OCI-LY1 (cell line): ENCODE results near the gene BTG3.

Experiments
- H2AFZ ChIP-seq: fragments of 200-600 bp; sonication (generic), shearing (Covaris generic); 2 replicates; pipeline ENCODE4 v1.6.0; 2014; ENCODE audit warnings: antibody characterized with exemption, mild to moderate bottlenecking, low read length
- H3F3A ChIP-seq: fragments of 200-600 bp; sonication (generic), shearing (Covaris generic); 2 replicates; pipeline ENCODE4 v1.6.0; 2014; ENCODE audit warnings: mild to moderate bottlenecking, antibody characterized with exemption, low read length, moderate library complexity; ENCODE audit not compliant: insufficient read depth
- H3K27ac ChIP-seq: fragments of 200-600 bp; sonication (generic); 2 replicates; pipeline ENCODE4 v1.5.1; 2014; ENCODE audit warnings: low read length, mixed run types, mild to moderate bottlenecking, low read depth; ENCODE audit not compliant: poor library complexity, severe bottlenecking
- H3K27me3 ChIP-seq: fragments of 200-600 bp; sonication (generic); 2 replicates; pipeline ENCODE4 v1.6.0; 2014; ENCODE audit warnings: antibody characterized with exemption, mild to moderate bottlenecking, low read length, moderate library complexity; ENCODE audit not compliant: insufficient read depth
- H3K36me3 ChIP-seq: fragments of 200-600 bp; sonication (generic); 2 replicates; pipeline ENCODE4 v1.6.1; 2014; ENCODE audit warnings: mild to moderate bottlenecking, antibody characterized with exemption, low read length, moderate library complexity, mixed read lengths; ENCODE audit not compliant: insufficient read depth
- H3K4me1 ChIP-seq: fragments of 200-600 bp; sonication (generic); 2 replicates; pipeline ENCODE4 v1.5.1; 2014; ENCODE audit warnings: mild to moderate bottlenecking, low read length, moderate library complexity; ENCODE audit not compliant: insufficient read depth, severe bottlenecking
- H3K4me2 ChIP-seq: fragments of 200-600 bp; sonication (generic), shearing (Covaris generic); 2 replicates; pipeline ENCODE4 v1.6.1; 2014; ENCODE audit warnings: low read length
- H3K4me3 ChIP-seq: fragments of 200-600 bp; sonication (generic); 2 replicates; pipeline ENCODE4 v1.5.1; 2014; ENCODE audit warnings: low read length, low read depth, mild to moderate bottlenecking, mixed read lengths; ENCODE audit not compliant: poor library complexity, severe bottlenecking
- H3K79me2 ChIP-seq: fragments of 200-600 bp; shearing (Covaris generic); 2 replicates; pipeline ENCODE4 v1.6.1; 2016; ENCODE audit warnings: mixed run types, low read length, mixed read lengths; ENCODE audit not compliant: insufficient read depth
- H3K9ac ChIP-seq: fragments of 200-600 bp; sonication (generic), shearing (Covaris generic); 2 replicates; pipeline ENCODE4 v1.6.1; 2014; ENCODE audit warnings: mild to moderate bottlenecking, low read length, mixed read lengths
- H3K9me2 ChIP-seq: fragments of 200-600 bp; sonication (generic), shearing (Covaris generic); 2 replicates; pipeline ENCODE4 v1.6.1; 2014; ENCODE audit warnings: low read depth, mild to moderate bottlenecking, low read length, mixed read lengths
- H3K9me3 ChIP-seq: fragments of 200-600 bp; shearing (Covaris generic); 2 replicates; pipeline ENCODE4 v1.6.1; 2014; ENCODE audit warnings: low read length, mixed read lengths
- H4K20me1 ChIP-seq: fragments of 200-600 bp; sonication (generic), shearing (Covaris generic); 2 replicates; pipeline ENCODE4 v1.6.0; 2016; ENCODE audit warnings: mild to moderate bottlenecking, low read length; ENCODE audit not compliant: insufficient read depth
- CTCF ChIP-seq: fragments of 200-600 bp; sonication (generic), shearing (Covaris generic); IDR thresholded peaks from 2 replicates; pipeline ENCODE4 v1.5.1; 2017; ENCODE audit warnings: mild to moderate bottlenecking, antibody characterized with exemption, low read length, moderate library complexity, mixed read lengths
- EZH2 ChIP-seq: fragments of 200-600 bp; sonication (generic), shearing (Covaris generic); IDR thresholded peaks from 2 replicates; pipeline ENCODE4 v1.8.0; 2017; ENCODE audit warnings: borderline replicate concordance, mixed run types, mild to moderate bottlenecking, antibody characterized with exemption, low read length, moderate library complexity, mixed read lengths

Gene BTG3

GRCh38 chr21:17658931-17659330 lies 46.2 kb upstream of the BTG3 start:
- TF ChIP-seq CTCF (no peak), EZH2 (no peak)
- H2AFZ ChIP-seq, result no peak overlapping the region

GRCh38 chr21:17651526-17651925 lies 38.8 kb upstream of the BTG3 start:
- no peaks in the 10 kb centered on the region for H3K79me2 ChIP-seq
- no peaks in the 10 kb centered on the region for H3K27me3 ChIP-seq
- no peak overlapping the region for H3K4me3 ChIP-seq
- TF ChIP-seq EZH2 (no peak), CTCF (no peak)
- no peak overlapping the region for H3K4me2 ChIP-seq
- no peaks in the 10 kb centered on the region for H3K9me2 ChIP-seq
- no peaks in the 10 kb centered on the region for H3F3A ChIP-seq
- no peaks in the 10 kb centered on the region for H3K4me1 ChIP-seq
- H4K20me1 ChIP-seq, result no peaks in the 10 kb centered on the region
- no peak overlapping the region for H3K9ac ChIP-seq
- H3K9me3 ChIP-seq, result no peaks in the 10 kb centered on the region
- H3K36me3 ChIP-seq, result no peaks in the 10 kb centered on the region
- no peak overlapping the region for H2AFZ ChIP-seq
- H3K27ac ChIP-seq, result no peak overlapping the region

More at GRCh38 chr21:17658931-17659330, 46.2 kb upstream of the BTG3 start:
- no peak overlapping the region for H3K27ac ChIP-seq
- H3K4me1 ChIP-seq, result no peaks in the 10 kb centered on the region
- H3K9me2 ChIP-seq, result no peaks in the 10 kb centered on the region
- H3F3A ChIP-seq, result no peaks in the 10 kb centered on the region
- no peaks in the 10 kb centered on the region for H3K79me2 ChIP-seq
- no peaks in the 10 kb centered on the region for H3K36me3 ChIP-seq
- H3K4me2 ChIP-seq, result no peak overlapping the region
- H3K9me3 ChIP-seq, result no peaks in the 10 kb centered on the region
- H3K27me3 ChIP-seq, result no peaks in the 10 kb centered on the region
- H3K9ac ChIP-seq, result no peak overlapping the region
- H3K4me3 ChIP-seq, result no peak overlapping the region
- H4K20me1 ChIP-seq, result no peaks in the 10 kb centered on the region

DNA sequence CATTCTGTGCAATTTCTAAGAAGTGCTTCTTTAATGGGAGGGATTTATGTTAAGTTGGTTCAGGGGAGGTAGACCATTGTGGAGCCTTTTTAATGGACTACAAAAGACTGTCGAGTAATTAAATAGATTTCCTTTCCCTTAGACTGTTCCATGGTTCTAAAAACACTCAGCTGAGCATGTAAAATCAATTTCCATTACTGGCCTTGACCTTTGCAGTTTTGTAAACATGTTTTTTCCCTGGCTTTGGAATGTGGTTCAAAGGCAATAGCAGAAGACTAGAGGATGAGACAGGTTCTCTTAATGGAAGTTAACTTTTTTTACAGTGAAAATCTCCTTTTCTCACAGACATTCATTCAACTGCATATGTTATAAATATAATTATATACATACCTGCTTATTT lies 37.6 kb upstream of the BTG3 start:
- no peak for TF ChIP-seq CTCF
- no peak for TF ChIP-seq EZH2
- no peaks in the 10 kb centered on the region for H3K4me1 ChIP-seq

More for the DNA sequence above, 37.6 kb upstream of the BTG3 start:
- no peak overlapping the region for H3K9ac ChIP-seq
- no peaks in the 10 kb centered on the region for H3K79me2 ChIP-seq
- H3F3A ChIP-seq, result no peaks in the 10 kb centered on the region
- no peak overlapping the region for H2AFZ ChIP-seq
- no peak overlapping the region for H3K4me2 ChIP-seq
- H3K4me3 ChIP-seq, result no peak overlapping the region
- H3K27me3 ChIP-seq, result no peaks in the 10 kb centered on the region
- H3K9me3 ChIP-seq, result no peaks in the 10 kb centered on the region
- H4K20me1 ChIP-seq, result no peaks in the 10 kb centered on the region
- H3K27ac ChIP-seq, result no peak overlapping the region
- no peaks in the 10 kb centered on the region for H3K36me3 ChIP-seq
- no peaks in the 10 kb centered on the region for H3K9me2 ChIP-seq
